CD14-positive monocyte (primary cell): ENCODE data around the gene NCK1. TPM values are rescaled to one million over a fixed set of nuclear protein-coding genes. Genes with fewer than 3 reads are reported as not detected.

Experiments
- DNase-seq, 3 donors: peaks; one replicate each; pipeline ENCODE4 v3.0.0-alpha.2; 2011 to 2022
- H2AFZ ChIP-seq: 2 replicates; pipeline ENCODE4 v1.6.0; 2012; ENCODE audit warnings: mild to moderate bottlenecking, low read depth, low read length, inconsistent platforms; ENCODE audit not compliant: insufficient read depth, poor library complexity, severe bottlenecking
- H3K27ac ChIP-seq, 2 donors: 1 replicate in 1 of 2; 2 replicates in 1 of 2; pipeline ENCODE4 v1.5.1; 2012 to 2013; ENCODE audit warnings: low read length in 2 of 2, control low read depth in 1 of 2, inconsistent platforms in 1 of 2, low read depth in 1 of 2, mild to moderate bottlenecking in 1 of 2
- H3K27me3 ChIP-seq, 2 donors: one replicate each; pipeline versions ENCODE4 v1.6.0 to v1.6.1; 2011 to 2013; ENCODE audit warnings: low read length in 2 of 2; ENCODE audit not compliant: control insufficient read depth in 2 of 2, insufficient read depth in 2 of 2
- H3K36me3 ChIP-seq, 2 donors: replicated peaks in 1 of 2; 1 replicate in 1 of 2; 2 replicates in 1 of 2; pipeline versions ENCODE4 v1.5.1 to v1.6.1; 2012 to 2013; ENCODE audit warnings: low read length in 2 of 2, control low read depth in 1 of 2, inconsistent platforms in 1 of 2, mild to moderate bottlenecking in 1 of 2; ENCODE audit not compliant: insufficient read depth in 2 of 2, control insufficient read depth in 1 of 2
- H3K4me1 ChIP-seq, 2 donors: 1 replicate in 1 of 2; 2 replicates in 1 of 2; pipeline versions ENCODE4 v1.5.1 to v1.6.1; 2012 to 2013; ENCODE audit warnings: low read length in 2 of 2, control low read depth in 1 of 2, inconsistent platforms in 1 of 2, mild to moderate bottlenecking in 1 of 2, moderate library complexity in 1 of 2; ENCODE audit not compliant: insufficient read depth in 2 of 2, control insufficient read depth in 1 of 2
- H3K4me2 ChIP-seq: replicated peaks from 2 replicates; pipeline ENCODE3; 2012; ENCODE audit warnings: low read length, moderate library complexity, mild to moderate bottlenecking; ENCODE audit not compliant: poor library complexity, severe bottlenecking; ENCODE audit errors: extremely low read depth
- H3K4me3 ChIP-seq, 3 experiments: fragments of 200-600 bp in 1 of 3; sonication (generic) in 1 of 3; replicated peaks in 1 of 3; 1 replicate in 2 of 3; 2 replicates in 1 of 3; pipeline ENCODE4 v1.5.1; 2011 to 2013; ENCODE audit warnings: low read length in 3 of 3, mild to moderate bottlenecking in 3 of 3, control low read depth in 2 of 3, low read depth in 2 of 3, inconsistent platforms in 1 of 3, moderate library complexity in 1 of 3
- H3K79me2 ChIP-seq: 2 replicates; pipeline ENCODE4 v1.6.0; 2012; ENCODE audit warnings: mild to moderate bottlenecking, control low read depth, inconsistent platforms, low read length, moderate library complexity; ENCODE audit not compliant: insufficient read depth
- H3K9ac ChIP-seq: 2 replicates; pipeline ENCODE4 v1.6.0; 2017; ENCODE audit warnings: low read length, mild to moderate bottlenecking; ENCODE audit not compliant: insufficient read depth, poor library complexity, severe bottlenecking
- H3K9me3 ChIP-seq, 2 donors: replicated peaks in 1 of 2; 1 replicate in 1 of 2; 2 replicates in 1 of 2; pipeline versions ENCODE4 v1.5.1 to v1.6.1; 2012 to 2013; ENCODE audit warnings: low read length in 2 of 2, control low read depth in 1 of 2; ENCODE audit not compliant: control insufficient read depth in 1 of 2, insufficient read depth in 1 of 2
- H4K20me1 ChIP-seq: 2 replicates; pipeline ENCODE4 v1.6.0; 2012; ENCODE audit warnings: mild to moderate bottlenecking, low read length, control low read depth, moderate library complexity; ENCODE audit not compliant: insufficient read depth
- H3K27ac Mint-ChIP-seq, 7 donors: one replicate each; pipeline ENCODE4 v1.8.0; 2020; ENCODE audit warnings: mild to moderate bottlenecking in 7 of 7, mixed read lengths in 7 of 7, moderate library complexity in 6 of 7, inconsistent platforms in 2 of 7
- H3K27me3 Mint-ChIP-seq, 3 donors: one replicate each; pipeline ENCODE4 v1.8.0; 2021 to 2022; ENCODE audit warnings: low read depth in 3 of 3, mild to moderate bottlenecking in 3 of 3, mixed read lengths in 3 of 3, moderate library complexity in 3 of 3, inconsistent platforms in 1 of 3
- H3K36me3 Mint-ChIP-seq, 2 donors: one replicate each; pipeline ENCODE4 v1.8.0; 2020; ENCODE audit warnings: mixed read lengths in 2 of 2, inconsistent platforms in 1 of 2, mild to moderate bottlenecking in 1 of 2
- H3K4me1 Mint-ChIP-seq: one replicate; pipeline ENCODE4 v1.8.0; 2020; ENCODE audit warnings: mild to moderate bottlenecking, mixed read lengths
- H3K4me3 Mint-ChIP-seq, 2 donors: one replicate each; pipeline ENCODE4 v1.8.0; 2020; ENCODE audit warnings: mild to moderate bottlenecking in 2 of 2, mixed read lengths in 2 of 2, moderate library complexity in 1 of 2
- H3K9me3 Mint-ChIP-seq, 7 donors: one replicate each; pipeline ENCODE4 v1.8.0; 2020 to 2022; ENCODE audit warnings: mixed read lengths in 7 of 7, mild to moderate bottlenecking in 6 of 7, moderate library complexity in 6 of 7, inconsistent platforms in 2 of 7
- WGBS: methylation state at CpG from one replicate; pipeline ENCODE4 v1.1.5; 2013; ENCODE audit warnings: missing lambda C conversion rate; ENCODE audit not compliant: insufficient coverage; 5-methylcytosine and 5-hydroxymethylcytosine counted together
- intact Hi-C, 2 donors: fragments of 100-400 bp; cut with micrococcal nuclease; formaldehyde crosslinking; loops; one replicate each; pipeline versions ENCODE4 v1.15.0 to v1.15.1; 2023
- polyA plus RNA-seq, 3 donors: library from polyadenylated mRNA; depleted of rRNA in 1 of 3; unstranded in 2 of 3; stranded (reverse) in 1 of 3; fragments of 300-500 nt in 2 of 3; fragments of >200 nt in 1 of 3; fragmentation: Illumina TruSeq in 2 of 3; gene quantifications; 1 replicate in 2 of 3; 2 replicates in 1 of 3; pipeline ENCODE4 v1.2.3, GENCODE V29; 2012 to 2021
- TF ChIP-seq, protein P1 (sequence below): fragments of 200-600 bp; IDR thresholded peaks from one replicate; pipeline ENCODE4 v1.8.0; 2022; ENCODE audit warnings: antibody characterized with exemption, mild to moderate bottlenecking

The NCK1 gene
- polyA plus RNA-seq, 3 donors: 20.4 to 28.8 (median 22.8) TPM

DNA sequence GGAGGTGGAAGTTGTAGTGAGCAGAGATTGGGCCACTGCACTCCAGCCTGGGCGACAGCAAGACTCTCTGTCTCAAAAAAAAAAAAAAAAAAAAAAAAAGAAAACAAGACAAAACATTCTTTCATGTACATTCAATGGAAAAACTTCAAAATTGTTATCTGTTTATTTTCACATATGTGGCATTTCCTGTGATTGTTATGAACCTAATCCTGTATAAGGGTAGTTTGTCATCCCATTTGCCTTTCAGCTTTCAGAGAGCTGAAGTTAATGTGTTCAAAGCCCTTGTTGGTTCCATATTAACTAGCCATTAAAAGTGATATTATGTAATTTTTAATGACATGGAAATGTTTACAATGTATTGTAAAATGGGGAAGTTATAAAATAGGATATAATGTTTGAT is 17.3 kb upstream of the NCK1 start:
- Histone ChIP-seq H3K79me2 (no peaks in the 10 kb centered on the region), H3K36me3 (peaks cover 0 to 3% of the 10 kb centered on the region in 2 donors), H3K4me2 (no peak overlapping the region), H3K9ac (no peak overlapping the region), H2AFZ (no peak overlapping the region), H3K9me3 (no peaks in the 10 kb centered on the region), H3K4me1 (peaks cover 2 to 4% of the 10 kb centered on the region in 2 donors), H3K4me3 (no peak overlapping the region), H4K20me1 (no peaks in the 10 kb centered on the region), H3K27me3 (no peaks in the 10 kb centered on the region), H3K27ac (no peak overlapping the region)
- DNase-seq: no peak
- TF ChIP-seq, protein P1, sequence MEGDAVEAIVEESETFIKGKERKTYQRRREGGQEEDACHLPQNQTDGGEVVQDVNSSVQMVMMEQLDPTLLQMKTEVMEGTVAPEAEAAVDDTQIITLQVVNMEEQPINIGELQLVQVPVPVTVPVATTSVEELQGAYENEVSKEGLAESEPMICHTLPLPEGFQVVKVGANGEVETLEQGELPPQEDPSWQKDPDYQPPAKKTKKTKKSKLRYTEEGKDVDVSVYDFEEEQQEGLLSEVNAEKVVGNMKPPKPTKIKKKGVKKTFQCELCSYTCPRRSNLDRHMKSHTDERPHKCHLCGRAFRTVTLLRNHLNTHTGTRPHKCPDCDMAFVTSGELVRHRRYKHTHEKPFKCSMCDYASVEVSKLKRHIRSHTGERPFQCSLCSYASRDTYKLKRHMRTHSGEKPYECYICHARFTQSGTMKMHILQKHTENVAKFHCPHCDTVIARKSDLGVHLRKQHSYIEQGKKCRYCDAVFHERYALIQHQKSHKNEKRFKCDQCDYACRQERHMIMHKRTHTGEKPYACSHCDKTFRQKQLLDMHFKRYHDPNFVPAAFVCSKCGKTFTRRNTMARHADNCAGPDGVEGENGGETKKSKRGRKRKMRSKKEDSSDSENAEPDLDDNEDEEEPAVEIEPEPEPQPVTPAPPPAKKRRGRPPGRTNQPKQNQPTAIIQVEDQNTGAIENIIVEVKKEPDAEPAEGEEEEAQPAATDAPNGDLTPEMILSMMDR: no peak
- no CpG with 5 or more reads among the region's 1 CpG for WGBS
- intact Hi-C loops: no loop called here
- Mint-ChIP-seq H3K4me3 (no peak overlapping the region), H3K9me3 (peaks cover 0 to 3% (median 0%) of the 10 kb centered on the region in 7 donors), H3K4me1 (peaks cover 14% of the 10 kb centered on the region), H3K36me3 (peaks cover 17 to 28% of the 10 kb centered on the region in 2 donors), H3K27me3 (peaks cover 0 to 3% (median 2%) of the 10 kb centered on the region in 3 donors), H3K27ac (no peak overlapping the region)

DNA sequence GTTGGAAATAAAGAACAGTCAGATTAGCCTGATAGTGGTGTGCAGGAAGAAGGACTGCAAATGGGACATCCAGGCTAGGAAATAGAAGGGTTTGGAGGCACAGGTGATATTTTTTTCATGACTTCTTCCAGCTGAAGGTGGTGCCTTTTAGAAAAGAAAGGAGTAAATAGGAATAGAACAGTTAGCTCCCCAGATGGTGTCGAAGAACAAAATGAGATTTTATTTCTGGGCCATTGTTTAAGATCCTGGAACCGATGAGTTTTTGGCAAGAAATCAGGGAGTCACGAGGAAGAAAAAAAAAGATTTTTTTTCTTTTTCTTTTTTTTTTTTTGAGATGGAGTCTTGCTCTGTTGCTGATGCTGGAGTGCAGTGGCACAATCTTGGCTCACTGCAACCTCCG is 9.8 kb upstream of the NCK1 start:
- peaks cover 18% of the 10 kb centered on the region for H3K4me1 Mint-ChIP-seq
- Histone ChIP-seq H3K4me1 (peaks cover 13 to 14% of the 10 kb centered on the region in 2 donors), H3K4me2 (no peak overlapping the region), H4K20me1 (no peaks in the 10 kb centered on the region), H3K4me3 (no peak overlapping the region), H3K79me2 (no peaks in the 10 kb centered on the region), H3K9me3 (no peaks in the 10 kb centered on the region), H3K27me3 (no peaks in the 10 kb centered on the region), H3K27ac (no peak overlapping the region), H2AFZ (no peak overlapping the region), H3K9ac (no peak overlapping the region), H3K36me3 (no peaks in the 10 kb centered on the region)
- peaks cover 0 to 6% of the 10 kb centered on the region in 2 donors for H3K36me3 Mint-ChIP-seq
- no peak for DNase-seq
- TF ChIP-seq, protein P1: no peak
- WGBS: 89% methylated on average over 3 of the region's 4 CpGs
- H3K27me3 Mint-ChIP-seq: no peaks in the 10 kb centered on the region
- no peak overlapping the region for H3K4me3 Mint-ChIP-seq
- intact Hi-C loops: no loop called here
- no peak overlapping the region for H3K27ac Mint-ChIP-seq
- H3K9me3 Mint-ChIP-seq: peaks cover 0 to 6% (median 0%) of the 10 kb centered on the region in 7 donors
